GM18508 (cell line): Measurements from ENCODE around the gene CHAC2.
"Not testable (repeated sequence)": the region's sequence is repeated elsewhere in the genome, so short reads cannot be mapped to it uniquely, and the experiment has no call there.

Experiments used
- ATAC-seq: cut with Tn5 transposase; IDR thresholded peaks from one replicate; pipeline ENCODE4 v1.9.1; 2021; ENCODE audit warnings: moderate number of reproducible peaks; ENCODE audit not compliant: insufficient read depth, unreplicated experiment

CHAC2 gene

GRCh38 chr2:53767405-53768241 is at the start of gene CHAC2:
CHAC2 (plus strand) TSS chr2:53767804; CDS start chr2:53767887, 83 bp downstream.
- ATAC-seq: peak; percentile 85

- not testable (repeated sequence) for ATAC-seq
Measured at GRCh38 chr2:53720944-53721343, 46.7 kb upstream of the CHAC2 start.

GRCh38 chr2:53724536-53724935 is 43.1 kb upstream of the CHAC2 start:
- no peak for ATAC-seq

GRCh38 chr2:53725662-53726061 is 41.9 kb upstream of the CHAC2 start:
- no peak for ATAC-seq

- no peak for ATAC-seq
Measured at GRCh38 chr2:53727921-53728320, 39.7 kb upstream of the CHAC2 start.

- ATAC-seq: no peak
Measured at GRCh38 chr2:53729143-53729762, 38.4 kb upstream of the CHAC2 start.

GRCh38 chr2:53737091-53737490 is 30.5 kb upstream of the CHAC2 start:
- no peak for ATAC-seq

GRCh38 chr2:53739032-53739431 is 28.6 kb upstream of the CHAC2 start:
- ATAC-seq: no peak

GRCh38 chr2:53740170-53740569 is 27.4 kb upstream of the CHAC2 start:
- ATAC-seq: no peak

GRCh38 chr2:53744395-53745065 is 23.1 kb upstream of the CHAC2 start:
- ATAC-seq: no peak

- no peak for ATAC-seq
Measured at GRCh38 chr2:53750041-53750768, 17.4 kb upstream of the CHAC2 start.

- ATAC-seq: peak; percentile 94
Measured at GRCh38 chr2:53751728-53752127, 15.9 kb upstream of the CHAC2 start.

- ATAC-seq: no peak
Measured at GRCh38 chr2:53752385-53752784, 15.2 kb upstream of the CHAC2 start.

- ATAC-seq: no peak
Measured at GRCh38 chr2:53753041-53753440, 14.6 kb upstream of the CHAC2 start.

- no peak for ATAC-seq
Measured at GRCh38 chr2:53755121-53755520, 12.5 kb upstream of the CHAC2 start.

GRCh38 chr2:53756644-53757043 is 11.0 kb upstream of the CHAC2 start:
- ATAC-seq: no peak

- ATAC-seq: not testable (repeated sequence)
Measured at GRCh38 chr2:53757206-53757605, 10.4 kb upstream of the CHAC2 start.

- ATAC-seq: no peak
Measured at GRCh38 chr2:53765767-53766166, 1.8 kb upstream of the CHAC2 start.

GRCh38 chr2:53768242-53768542 is 588 bp downstream of the CHAC2 start:
- ATAC-seq: no peak

GRCh38 chr2:53769318-53769945 is 1.8 kb downstream of the CHAC2 start:
- ATAC-seq: no peak
